Endothelial cell of umbilical vein (primary cell): Measurements from ENCODE around the gene LCP1. TPM values are rescaled to one million over a fixed set of nuclear protein-coding genes. Genes with fewer than 3 reads are reported as not detected.

ENCODE experiments used
- BruUV-seq: library from RNA; stranded (reverse); fragments of 400-500 nt; replicated peaks from 2 replicates; lab custom pipeline; 2021; lab: Mats Ljungman, UMichigan
- CTCF ChIA-PET: fragments of 300-600, 350-600 bp; sonication (Branson Sonifier 250); formaldehyde crosslinking; loops from one replicate; lab custom pipeline; 2021; ENCODE audit warnings: antibody characterized with exemption, inconsistent platforms; lab: Charles Lee
- POLR2A ChIA-PET: fragments of 300-600, 350-600 bp; sonication (Branson Sonifier 250); formaldehyde crosslinking; loops from one replicate; lab custom pipeline; 2021; ENCODE audit warnings: antibody characterized with exemption, inconsistent platforms; lab: Charles Lee
- DNase-seq: peaks from one replicate; pipeline ENCODE4 v3.0.0-alpha.2; 2011; ENCODE audit warnings: low read depth, low spot score
- FAIRE-seq: peaks from 2 replicates; lab custom pipeline; 2011; peaks lifted over from hg19 to GRCh38; lab: Jason Lieb, UNC
- H2AFZ ChIP-seq: 2 replicates; pipeline ENCODE4 v1.6.0; 2012; ENCODE audit warnings: low read depth, low read length, control low read depth, inconsistent platforms
- H3K27ac ChIP-seq: 2 replicates; pipeline ENCODE4 v1.5.1; 2011; ENCODE audit warnings: low read depth, mild to moderate bottlenecking, control low read depth, low read length, moderate library complexity; ENCODE audit not compliant: insufficient read depth
- H3K27me3 ChIP-seq, 2 experiments: 2 replicates each; pipeline versions ENCODE4 v1.6.0 to v1.6.1; 2011; ENCODE audit warnings: low read length in 2 of 2, mixed read lengths in 1 of 2; ENCODE audit not compliant: control insufficient read depth in 2 of 2, insufficient read depth in 2 of 2
- H3K36me3 ChIP-seq, 2 experiments: 2 replicates in 1 of 2; 3 replicates in 1 of 2; pipeline ENCODE4 v1.5.1; 2011; ENCODE audit warnings: low read length in 2 of 2, mild to moderate bottlenecking in 1 of 2, moderate library complexity in 1 of 2; ENCODE audit not compliant: control insufficient read depth in 2 of 2, insufficient read depth in 2 of 2; ENCODE audit errors: extremely low read depth in 1 of 2
- H3K4me1 ChIP-seq: 3 replicates; pipeline ENCODE4 v1.5.1; 2011; ENCODE audit warnings: mild to moderate bottlenecking, low read length; ENCODE audit not compliant: control insufficient read depth, insufficient read depth; ENCODE audit errors: extremely low read depth
- H3K4me2 ChIP-seq: 2 replicates; pipeline ENCODE4 v1.6.1; 2011; ENCODE audit warnings: low read length, control low read depth, mixed read lengths; ENCODE audit not compliant: insufficient read depth
- H3K4me3 ChIP-seq, 3 experiments: fragments of 200-600 bp in 1 of 3; sonication (generic), shearing (Covaris generic) in 1 of 3; replicated peaks in 1 of 3; 2 replicates each; pipeline ENCODE4 v1.5.1; 2011 to 2016; ENCODE audit warnings: control low read depth in 3 of 3, low read length in 3 of 3, mild to moderate bottlenecking in 2 of 3, inconsistent platforms in 1 of 3, low read depth in 1 of 3, moderate library complexity in 1 of 3; ENCODE audit not compliant: insufficient read depth in 1 of 3
- H3K79me2 ChIP-seq: 2 replicates; pipeline ENCODE4 v1.6.0; 2012; ENCODE audit warnings: low read length, inconsistent platforms; ENCODE audit not compliant: control insufficient read depth, insufficient read depth
- H3K9ac ChIP-seq: replicated peaks from 2 replicates; pipeline ENCODE3; 2011; ENCODE audit warnings: low read length, control low read depth; ENCODE audit not compliant: insufficient read depth; ENCODE audit errors: extremely low read depth
- H3K9me1 ChIP-seq: replicated peaks from 3 replicates; pipeline ENCODE4 v1.6.0; 2011; ENCODE audit warnings: mild to moderate bottlenecking, low read length; ENCODE audit not compliant: control insufficient read depth, insufficient read depth; ENCODE audit errors: extremely low read depth
- H3K9me3 ChIP-seq: replicated peaks from 2 replicates; pipeline ENCODE4 v1.5.1; 2012; ENCODE audit warnings: low read length, inconsistent platforms; ENCODE audit not compliant: control insufficient read depth, insufficient read depth
- H4K20me1 ChIP-seq: replicated peaks from 2 replicates; pipeline ENCODE3; 2011; ENCODE audit warnings: mild to moderate bottlenecking, low read length; ENCODE audit not compliant: control insufficient read depth, insufficient read depth; ENCODE audit errors: extremely low read depth
- CTCF ChIP-seq, 2 donors: IDR thresholded peaks; 1 replicate in 1 of 2; 2 replicates in 1 of 2; pipeline ENCODE4 v1.5.1; 2011; ENCODE audit warnings: low read length in 2 of 2, mild to moderate bottlenecking in 2 of 2, moderate library complexity in 2 of 2, control low read depth in 1 of 2, inconsistent platforms in 1 of 2, low read depth in 1 of 2; ENCODE audit not compliant: insufficient read depth in 1 of 2; ENCODE audit errors: extremely low read depth in 1 of 2
- EZH2 ChIP-seq: IDR thresholded peaks from 2 replicates; pipeline ENCODE4 v1.6.1; 2012; ENCODE audit warnings: borderline replicate concordance, low read depth, mild to moderate bottlenecking, moderate library complexity, low read length, inconsistent platforms; ENCODE audit not compliant: severe bottlenecking
- FOS ChIP-seq: IDR thresholded peaks from 2 replicates; pipeline ENCODE4 v1.6.1; 2011; ENCODE audit warnings: mild to moderate bottlenecking, low read length, moderate library complexity, borderline replicate concordance; ENCODE audit not compliant: insufficient read depth
- GATA2 ChIP-seq: IDR thresholded peaks from 2 replicates; pipeline ENCODE4 v1.7.0; 2011; ENCODE audit warnings: low read depth, mild to moderate bottlenecking, moderate library complexity, mixed read lengths, low read length; ENCODE audit not compliant: insufficient read length, insufficient read depth
- JUN ChIP-seq: IDR thresholded peaks from 2 replicates; pipeline ENCODE4 v1.6.1; 2011; ENCODE audit warnings: borderline replicate concordance, low read depth; ENCODE audit not compliant: insufficient read length, insufficient read depth
- MYC ChIP-seq: IDR thresholded peaks from one replicate; pipeline ENCODE4 v1.6.1; 2011; ENCODE audit warnings: mild to moderate bottlenecking, low read depth, low read length
- POLR2AphosphoS5 ChIP-seq: IDR thresholded peaks from 2 replicates; pipeline ENCODE4 v1.6.1; 2012; ENCODE audit warnings: low read depth, mild to moderate bottlenecking, control low read depth, low read length, moderate library complexity; ENCODE audit not compliant: insufficient read depth
- dilution Hi-C: fragments of 300-500 bp; cut with MboI; formaldehyde crosslinking; loops from one replicate; pipeline ENCODE4 v1.15.0; 2019; ENCODE audit warnings: low sequenced_read_pairs; ENCODE audit not compliant: extremely low pct_ligation_motif_present
- intact Hi-C: fragments of 100-400 bp; cut with micrococcal nuclease; formaldehyde crosslinking; loops from one replicate; pipeline ENCODE4 v1.10.0; 2022
- polyA plus RNA-seq, 4 experiments: library from polyadenylated mRNA; depleted of rRNA in 3 of 4; stranded (reverse) in 3 of 4; unstranded in 1 of 4; fragments of >200 nt; gene quantifications; 2 replicates each; pipeline versions ENCODE4 v1.2.1 to v1.2.3, GENCODE V29; 2011 to 2012; ENCODE audit warnings: missing spikeins in 1 of 4
- total RNA-seq: library from RNA; stranded (reverse); gene quantifications from 2 replicates; pipeline ENCODE4 v1.2.3, GENCODE V29; 2021
- TF ChIP-seq, protein P1 (sequence below): IDR thresholded peaks from 2 replicates; pipeline ENCODE4 v1.6.1; 2011; ENCODE audit not compliant: insufficient read depth, insufficient read length

The LCP1 gene
- total and polyA plus RNA-seq, 2 donors (not counting 3 experiments of a cell fraction or from before 2014, with no cell fraction given) = 0.18 to 0.38 TPM

GRCh38 chr13:46077265-46077664 is 104.7 kb downstream of the LCP1 start:
- ChIA-PET POLR2A (no interaction called here), CTCF (no interaction called here)
- Histone ChIP-seq H3K9me3 (no peaks in the 10 kb centered on the region), H3K79me2 (no peaks in the 10 kb centered on the region), H3K4me1 (no peaks in the 10 kb centered on the region), H3K27me3 (peaks cover 0 to 5% of the 10 kb centered on the region in 2 experiments), H3K9ac (no peak overlapping the region), H2AFZ (no peak overlapping the region), H3K4me2 (no peak overlapping the region), H3K9me1 (no peaks in the 10 kb centered on the region), H3K27ac (no peak overlapping the region), H3K36me3 (no peaks in the 10 kb centered on the region), H4K20me1 (no peaks in the 10 kb centered on the region), H3K4me3 (no peak overlapping the region)
- dilution Hi-C loops (no loop called here), intact Hi-C loops (no loop called here)
- no peak for FAIRE-seq
- no peak for DNase-seq
- TF ChIP-seq, protein P1, sequence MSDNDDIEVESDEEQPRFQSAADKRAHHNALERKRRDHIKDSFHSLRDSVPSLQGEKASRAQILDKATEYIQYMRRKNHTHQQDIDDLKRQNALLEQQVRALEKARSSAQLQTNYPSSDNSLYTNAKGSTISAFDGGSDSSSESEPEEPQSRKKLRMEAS = no peak
- no peak for TF ChIP-seq GATA2
- TF ChIP-seq CTCF (IDR thresholded peaks at IDR 0.05; ENCODE audit: extremely low read depth in 1 of 2, insufficient read depth in 1 of 2, low read depth in 1 of 2, low read length in 2 of 2) = no peak
- TF ChIP-seq MYC = no peak
- no peak for TF ChIP-seq POLR2AphosphoS5
- no peak for TF ChIP-seq EZH2
- no peak for TF ChIP-seq FOS
- no peak for TF ChIP-seq JUN
- no TSS peak for BruUV-seq
